IMR-90 (cell line): ENCODE results near the gene DTNA.

Source experiments
- CEBPB ChIP-seq: IDR thresholded peaks from 2 replicates; pipeline ENCODE4 v1.6.1; 2012; ENCODE audit warnings: low read depth, low read length, improper control_type of control experiment
- POLR2A ChIP-seq: IDR thresholded peaks from 2 replicates; pipeline ENCODE4 v1.6.1; 2012; ENCODE audit warnings: mild to moderate bottlenecking, low read depth, low read length
- TF ChIP-seq, protein P1 (sequence below): conservative IDR thresholded peaks from 2 replicates; pipeline ENCODE4 v1.5.1; 2012; ENCODE audit warnings: mild to moderate bottlenecking, low read depth, low read length, improper control_type of control experiment

DNA sequence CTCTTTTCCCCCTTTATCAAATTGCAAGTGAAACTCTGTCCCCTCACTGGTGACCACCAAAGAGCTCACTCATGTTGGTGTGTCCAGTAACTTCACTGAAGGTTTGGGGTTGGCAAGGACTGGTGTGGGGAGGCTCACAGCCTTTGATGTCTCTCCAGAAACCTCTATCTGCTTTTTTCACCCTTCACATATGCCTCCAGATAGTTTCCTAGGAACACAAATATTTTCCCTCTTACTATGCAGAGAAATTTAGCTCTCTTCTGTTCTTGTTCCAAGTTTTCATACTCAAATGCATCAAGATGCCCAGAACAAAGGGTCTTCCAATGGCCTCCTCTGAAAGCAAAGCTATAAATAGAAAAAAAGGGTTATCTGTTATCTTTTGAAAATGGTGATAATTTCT is 20.7 kb downstream of the DTNA start:
- TF ChIP-seq POLR2A (no peak), CEBPB (no peak)
- TF ChIP-seq, protein P1, sequence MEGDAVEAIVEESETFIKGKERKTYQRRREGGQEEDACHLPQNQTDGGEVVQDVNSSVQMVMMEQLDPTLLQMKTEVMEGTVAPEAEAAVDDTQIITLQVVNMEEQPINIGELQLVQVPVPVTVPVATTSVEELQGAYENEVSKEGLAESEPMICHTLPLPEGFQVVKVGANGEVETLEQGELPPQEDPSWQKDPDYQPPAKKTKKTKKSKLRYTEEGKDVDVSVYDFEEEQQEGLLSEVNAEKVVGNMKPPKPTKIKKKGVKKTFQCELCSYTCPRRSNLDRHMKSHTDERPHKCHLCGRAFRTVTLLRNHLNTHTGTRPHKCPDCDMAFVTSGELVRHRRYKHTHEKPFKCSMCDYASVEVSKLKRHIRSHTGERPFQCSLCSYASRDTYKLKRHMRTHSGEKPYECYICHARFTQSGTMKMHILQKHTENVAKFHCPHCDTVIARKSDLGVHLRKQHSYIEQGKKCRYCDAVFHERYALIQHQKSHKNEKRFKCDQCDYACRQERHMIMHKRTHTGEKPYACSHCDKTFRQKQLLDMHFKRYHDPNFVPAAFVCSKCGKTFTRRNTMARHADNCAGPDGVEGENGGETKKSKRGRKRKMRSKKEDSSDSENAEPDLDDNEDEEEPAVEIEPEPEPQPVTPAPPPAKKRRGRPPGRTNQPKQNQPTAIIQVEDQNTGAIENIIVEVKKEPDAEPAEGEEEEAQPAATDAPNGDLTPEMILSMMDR = no peak
